Measurements from ENCODE around the gene UGT1A4. TPM values are rescaled to one million over a fixed set of nuclear protein-coding genes. Genes with fewer than 3 reads are reported as not detected.

The UGT1A4 gene
- total RNA-seq, 1 experiment from 2014 or later, result 6.1 TPM

DNA sequence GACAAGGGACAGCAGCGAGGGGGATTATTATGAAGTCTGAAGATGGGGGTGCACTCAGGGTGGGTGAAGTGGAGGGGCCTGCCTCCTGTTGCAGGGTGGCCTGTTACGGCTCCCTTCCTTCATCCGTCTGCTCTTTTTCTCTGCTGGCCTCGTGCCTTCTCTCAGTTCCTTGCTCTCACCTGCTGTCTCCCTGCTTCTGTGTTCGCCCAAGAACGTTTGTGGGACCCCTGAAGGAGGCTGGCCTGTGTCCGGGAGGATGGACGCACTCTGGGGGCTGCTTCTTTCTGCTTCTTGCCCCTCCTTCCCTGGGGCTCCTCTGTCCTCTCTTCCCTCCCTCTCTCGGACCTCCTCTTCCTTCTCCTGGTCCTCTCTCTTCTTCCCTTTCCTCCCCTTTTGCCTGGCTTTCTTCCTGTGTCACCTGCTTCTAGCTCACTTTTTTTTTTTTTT is 73.4 kb downstream of the UGT1A4 start:
- TF ChIP-seq CTCF (IDR thresholded peaks at IDR 0.05; ENCODE audit: unreplicated experiment), result no peak
- Mint-ChIP-seq H3K27me3 (ENCODE audit: unreplicated experiment) (peaks cover 10% of the 10 kb centered on the region), H3K9me3 (ENCODE audit: low read depth, unreplicated experiment) (no peaks in the 10 kb centered on the region), H3K36me3 (ENCODE audit: insufficient read depth, unreplicated experiment) (peaks cover 6% of the 10 kb centered on the region), H3K4me1 (ENCODE audit: low read depth, unreplicated experiment) (no peaks in the 10 kb centered on the region), H3K27ac (ENCODE audit: unreplicated experiment) (no peak overlapping the region), H3K4me3 (ENCODE audit: low read depth, unreplicated experiment) (no peak overlapping the region)
- intact Hi-C loops (cut with micrococcal nuclease; ENCODE audit: unreplicated experiment), result no loop called here
- no peak for DNase-seq
- no TSS peak for BruUV-seq (replicated peaks)
- CTCF ChIA-PET, result no interaction called here

DNA sequence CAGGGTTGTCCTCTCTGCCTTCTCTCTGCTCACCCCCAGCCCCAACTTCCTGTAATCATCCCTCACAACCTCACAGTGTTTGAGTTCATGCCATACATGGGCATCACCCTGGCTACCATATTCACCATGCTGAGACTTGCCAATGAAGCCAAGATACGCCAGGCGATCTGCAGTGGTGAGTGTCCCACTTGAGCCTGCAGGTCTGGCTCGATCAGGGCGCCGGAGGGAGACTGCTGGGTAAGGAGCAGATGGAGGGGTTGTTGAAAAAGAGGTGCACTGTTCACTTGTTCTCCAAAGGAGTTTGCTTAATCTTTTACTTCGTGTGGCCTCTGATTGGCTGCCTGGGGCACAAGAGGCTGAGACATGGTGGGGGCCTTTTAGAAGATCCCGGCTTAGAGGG is 74.2 kb downstream of the UGT1A4 start:
- intact Hi-C loops (cut with micrococcal nuclease; ENCODE audit: unreplicated experiment), result no loop called here
- Mint-ChIP-seq H3K27me3 (ENCODE audit: unreplicated experiment) (peaks cover 10% of the 10 kb centered on the region), H3K36me3 (ENCODE audit: insufficient read depth, unreplicated experiment) (peaks cover 6% of the 10 kb centered on the region), H3K4me3 (ENCODE audit: low read depth, unreplicated experiment) (no peak overlapping the region), H3K9me3 (ENCODE audit: low read depth, unreplicated experiment) (no peaks in the 10 kb centered on the region), H3K27ac (ENCODE audit: unreplicated experiment) (no peak overlapping the region), H3K4me1 (ENCODE audit: low read depth, unreplicated experiment) (no peaks in the 10 kb centered on the region)
- TF ChIP-seq CTCF (IDR thresholded peaks at IDR 0.05; ENCODE audit: unreplicated experiment), result no peak
- BruUV-seq (replicated peaks), result no TSS peak
- CTCF ChIA-PET, result no interaction called here
- no peak for DNase-seq

GRCh38 chr2:233793465-233794127 is 75.1 kb downstream of the UGT1A4 start:
- BruUV-seq (replicated peaks), result no TSS peak
- intact Hi-C loops (cut with micrococcal nuclease; ENCODE audit: unreplicated experiment), result no loop called here
- CTCF ChIA-PET, result no interaction called here
- Mint-ChIP-seq H3K9me3 (ENCODE audit: low read depth, unreplicated experiment) (no peaks in the 10 kb centered on the region), H3K27ac (ENCODE audit: unreplicated experiment) (no peak overlapping the region), H3K27me3 (ENCODE audit: unreplicated experiment) (peaks cover 10% of the 10 kb centered on the region), H3K4me1 (ENCODE audit: low read depth, unreplicated experiment) (no peaks in the 10 kb centered on the region), H3K36me3 (ENCODE audit: insufficient read depth, unreplicated experiment) (peaks cover 6% of the 10 kb centered on the region), H3K4me3 (ENCODE audit: low read depth, unreplicated experiment) (no peak overlapping the region)
- TF ChIP-seq CTCF (IDR thresholded peaks at IDR 0.05; ENCODE audit: unreplicated experiment), result no peak
- no peak for DNase-seq

DNA sequence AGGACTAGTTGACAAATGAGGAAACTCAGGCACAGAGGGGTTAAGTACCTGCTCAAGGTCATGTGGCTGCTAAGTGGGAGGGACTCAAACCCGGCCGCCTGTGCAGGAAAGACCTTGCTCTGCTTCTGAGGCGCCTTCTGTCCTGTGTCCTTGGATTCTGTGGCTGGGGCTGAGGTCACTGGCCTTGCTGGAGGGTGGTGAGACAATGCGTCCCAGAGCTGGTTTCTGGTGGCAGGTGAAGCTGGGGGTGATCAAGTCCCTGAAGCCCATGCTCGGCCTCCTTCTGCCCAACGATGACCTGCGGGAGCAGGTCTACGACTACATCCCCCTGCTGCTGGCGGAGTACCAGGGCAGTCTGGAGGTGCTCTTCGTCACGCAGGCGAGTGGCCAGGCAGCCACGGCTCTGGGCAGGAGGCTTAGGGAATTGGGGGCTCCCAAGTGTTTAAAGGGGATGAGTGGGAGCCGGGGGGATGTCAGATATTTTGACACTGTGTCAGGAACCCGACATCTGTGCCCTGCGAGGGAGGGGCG is 75.7 kb downstream of the UGT1A4 start:
- intact Hi-C loops (cut with micrococcal nuclease; ENCODE audit: unreplicated experiment), result no loop called here
- Mint-ChIP-seq H3K27ac (ENCODE audit: unreplicated experiment) (no peak overlapping the region), H3K9me3 (ENCODE audit: low read depth, unreplicated experiment) (no peaks in the 10 kb centered on the region), H3K36me3 (ENCODE audit: insufficient read depth, unreplicated experiment) (peaks cover 2% of the 10 kb centered on the region), H3K4me1 (ENCODE audit: low read depth, unreplicated experiment) (no peaks in the 10 kb centered on the region), H3K27me3 (ENCODE audit: unreplicated experiment) (peaks cover 10% of the 10 kb centered on the region), H3K4me3 (ENCODE audit: low read depth, unreplicated experiment) (no peak overlapping the region)
- no peak for DNase-seq
- BruUV-seq (replicated peaks), result no TSS peak
- CTCF ChIA-PET, result no interaction called here
- no peak for TF ChIP-seq CTCF (IDR thresholded peaks at IDR 0.05; ENCODE audit: unreplicated experiment)

Measured in Calu3 (cell line).